Stimulated activated effector memory CD8-positive, alpha-beta T cell treated with anti-CD3 and anti-CD28 coated beads, Interleukin-12 subunit alpha, Interleukin-12 subunit beta, amount 100 ng/mL, for 72 hours (primary cell): ENCODE data around the gene ROR2.

ENCODE experiments used
- ATAC-seq: fragments of 150-1000 bp; cut with Tn5 transposase; 2 replicates; pipeline ENCODE4 v1.10.0; 2021
- DNase-seq, 2 donors: peaks; one replicate each; pipeline ENCODE4 v3.0.0; 2021 to 2022; ENCODE audit warnings: low spot score in 2 of 2
- H3K27ac Mint-ChIP-seq: one replicate; pipeline ENCODE4 v1.8.0; 2022; ENCODE audit warnings: mild to moderate bottlenecking, mixed read lengths
- H3K36me3 Mint-ChIP-seq: one replicate; pipeline ENCODE4 v1.8.0; 2022; ENCODE audit warnings: mild to moderate bottlenecking, mixed read lengths
- H3K4me1 Mint-ChIP-seq: one replicate; pipeline ENCODE4 v1.8.0; 2022; ENCODE audit warnings: mixed read lengths
- H3K4me3 Mint-ChIP-seq: one replicate; pipeline ENCODE4 v1.8.0; 2022; ENCODE audit warnings: mild to moderate bottlenecking, mixed read lengths
- H3K9me3 Mint-ChIP-seq: one replicate; pipeline ENCODE4 v1.8.0; 2022; ENCODE audit warnings: mixed read lengths

ROR2 gene

DNA sequence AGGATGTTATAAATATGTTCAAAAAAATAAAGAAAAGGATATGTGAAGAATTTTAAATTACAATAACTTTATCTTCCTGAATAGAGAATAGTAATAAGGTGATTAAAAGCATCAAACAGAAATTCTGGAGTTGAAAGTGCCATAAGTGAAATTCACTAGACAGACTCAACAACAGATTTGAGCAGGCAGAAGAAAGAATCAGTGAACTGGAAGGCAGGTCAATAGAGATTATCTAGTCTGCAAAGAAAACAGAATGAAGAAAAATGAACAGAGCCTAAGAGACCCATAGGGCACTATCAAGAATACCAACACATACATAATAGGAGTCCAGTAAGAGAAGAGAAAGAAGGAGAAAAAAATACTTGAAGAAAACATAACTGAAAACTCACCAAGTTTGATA lies 162.1 kb downstream of the ROR2 start:
- peaks cover 13% of the 10 kb centered on the region for H3K4me1 Mint-ChIP-seq
- DNase-seq (no peak), ATAC-seq (no peak)
- no peak overlapping the region for H3K27ac Mint-ChIP-seq
- no peaks in the 10 kb centered on the region for H3K36me3 Mint-ChIP-seq
- H3K9me3 Mint-ChIP-seq, result peaks cover 5% of the 10 kb centered on the region
- no peak overlapping the region for H3K4me3 Mint-ChIP-seq

DNA sequence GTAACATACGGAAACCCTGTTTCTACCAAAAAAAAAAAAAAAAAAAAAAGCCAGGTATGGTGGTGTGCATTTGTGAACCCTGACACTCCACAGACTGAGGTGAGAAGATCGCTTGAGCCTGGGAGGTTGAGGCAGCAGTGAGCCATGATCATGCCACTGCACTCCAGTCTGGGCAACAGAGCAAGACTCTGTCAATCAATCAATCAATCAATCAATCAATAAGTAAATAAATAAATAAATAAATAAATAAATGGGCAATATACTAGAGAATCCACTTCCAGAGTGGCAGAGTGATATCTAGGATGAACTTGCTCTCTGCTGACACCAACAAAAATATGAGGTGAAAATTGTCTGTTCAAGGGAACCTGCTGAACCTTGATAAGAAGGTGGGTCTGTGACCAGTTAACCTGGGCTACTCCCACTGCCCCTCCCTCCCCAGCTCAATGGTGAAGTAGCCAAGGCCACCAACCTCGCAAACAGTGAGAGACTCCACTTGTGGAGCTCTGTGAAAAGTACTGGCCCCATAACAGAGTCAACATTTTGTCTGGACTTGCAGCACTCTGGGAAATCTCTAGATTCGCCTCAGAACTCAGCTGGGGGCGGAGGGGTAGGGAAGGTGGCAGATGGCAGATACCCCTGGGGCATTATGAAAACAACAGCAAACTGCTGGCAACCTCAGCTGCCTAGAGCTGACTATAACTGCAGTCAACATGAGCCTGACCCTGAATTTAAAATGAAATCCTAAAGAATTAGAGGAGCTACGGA lies 163.7 kb downstream of the ROR2 start:
- DNase-seq (no peak), ATAC-seq (no peak)
- H3K4me3 Mint-ChIP-seq, result no peak overlapping the region
- peaks cover 18% of the 10 kb centered on the region for H3K4me1 Mint-ChIP-seq
- H3K36me3 Mint-ChIP-seq, result no peaks in the 10 kb centered on the region
- H3K9me3 Mint-ChIP-seq, result peaks cover 5% of the 10 kb centered on the region
- no peak overlapping the region for H3K27ac Mint-ChIP-seq

DNA sequence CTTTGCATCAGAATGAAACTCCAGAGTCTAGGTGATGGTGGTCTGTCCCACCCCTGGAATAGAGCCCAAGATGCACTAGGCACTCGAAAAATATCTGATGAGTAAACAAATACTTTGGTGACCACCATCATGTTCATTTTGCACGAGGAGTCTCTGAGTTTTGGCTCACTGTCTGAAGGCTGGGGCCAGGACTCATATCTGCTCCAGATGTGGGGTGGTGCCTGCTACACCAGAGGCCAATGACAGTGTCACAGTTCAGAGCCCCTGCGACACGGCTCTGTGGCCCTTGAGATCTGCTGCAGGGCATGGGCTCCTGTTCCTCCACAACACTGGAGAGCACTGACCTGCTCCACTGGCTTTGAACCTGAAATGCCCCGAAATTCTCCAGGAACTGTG lies 164.6 kb downstream of the ROR2 start:
- ATAC-seq (no peak), DNase-seq (no peak)
- Mint-ChIP-seq H3K36me3 (no peaks in the 10 kb centered on the region), H3K27ac (no peak overlapping the region), H3K4me1 (peaks cover 18% of the 10 kb centered on the region), H3K9me3 (peaks cover 5% of the 10 kb centered on the region), H3K4me3 (no peak overlapping the region)

GRCh38 chr9:91784673-91785446 lies 165.2 kb downstream of the ROR2 start:
- Mint-ChIP-seq H3K9me3 (peaks cover 5% of the 10 kb centered on the region), H3K4me1 (peaks cover 18% of the 10 kb centered on the region), H3K27ac (no peak overlapping the region), H3K4me3 (no peak overlapping the region), H3K36me3 (no peaks in the 10 kb centered on the region)
- DNase-seq (no peak), ATAC-seq (no peak)

- no peak overlapping the region for H3K27ac Mint-ChIP-seq
- H3K4me1 Mint-ChIP-seq, result peaks cover 18% of the 10 kb centered on the region
- no peak for ATAC-seq
These were observed 166.0 kb downstream of the ROR2 start for GRCh38 chr9:91783876-91784672.

DNA sequence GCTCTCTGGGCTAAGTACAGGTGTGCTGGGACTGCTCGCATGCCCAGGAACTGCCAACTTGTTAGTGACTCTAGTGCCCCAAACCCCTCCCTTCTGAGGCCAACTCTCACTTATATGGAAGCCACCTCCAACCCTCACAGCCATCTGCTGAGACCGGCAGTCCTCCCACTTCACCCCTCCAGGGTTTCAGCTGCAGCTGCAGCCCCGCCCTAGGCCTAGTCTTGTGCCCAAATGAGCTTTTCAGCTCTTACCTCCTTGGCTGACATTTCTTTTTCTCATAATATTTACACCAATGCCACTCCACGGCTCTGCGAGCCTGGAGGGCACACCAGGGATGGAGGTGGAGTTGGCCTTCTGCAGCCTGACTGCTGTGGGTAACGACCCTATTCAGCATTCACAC lies 166.6 kb downstream of the ROR2 start:
- peaks cover 5% of the 10 kb centered on the region for H3K9me3 Mint-ChIP-seq

More at GRCh38 chr9:91783876-91784672, 166.0 kb downstream of the ROR2 start:
- Mint-ChIP-seq H3K9me3 (peaks cover 5% of the 10 kb centered on the region), H3K36me3 (no peaks in the 10 kb centered on the region), H3K4me3 (no peak overlapping the region)
- DNase-seq, result no peak

DNA sequence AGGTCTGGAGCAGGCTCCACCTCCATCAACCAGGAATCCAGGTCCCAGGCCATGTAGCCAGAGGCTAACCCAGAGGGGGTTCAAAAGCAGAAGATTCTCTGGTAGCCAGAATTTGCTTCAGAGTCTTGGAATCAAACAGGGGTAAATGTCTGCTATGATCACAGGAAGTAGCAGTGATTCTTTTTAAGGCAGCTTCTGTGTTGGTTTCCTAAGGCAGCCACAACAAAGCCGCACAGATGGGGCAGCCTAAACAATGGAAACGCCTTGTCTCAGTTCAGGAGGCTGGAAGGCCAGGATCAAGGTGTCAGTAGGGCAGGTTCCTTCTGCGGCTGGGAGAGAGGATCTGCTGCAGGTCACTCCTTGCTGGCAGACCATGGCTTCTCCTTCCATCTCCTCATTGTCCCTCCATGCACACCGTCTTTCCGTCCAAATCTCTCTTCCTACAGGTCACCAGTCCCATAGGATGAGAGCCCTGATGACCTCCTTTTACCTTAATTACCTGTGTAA lies 167.3 kb downstream of the ROR2 start:
- Mint-ChIP-seq H3K4me3 (no peak overlapping the region), H3K9me3 (no peaks in the 10 kb centered on the region), H3K4me1 (peaks cover 18% of the 10 kb centered on the region), H3K27ac (no peak overlapping the region), H3K36me3 (no peaks in the 10 kb centered on the region)
- DNase-seq (no peak), ATAC-seq (no peak)

More for the DNA sequence above, 166.6 kb downstream of the ROR2 start:
- ATAC-seq (no peak), DNase-seq (no peak)
- Mint-ChIP-seq H3K36me3 (no peaks in the 10 kb centered on the region), H3K4me1 (peaks cover 18% of the 10 kb centered on the region), H3K27ac (no peak overlapping the region), H3K4me3 (no peak overlapping the region)

- no peaks in the 10 kb centered on the region for H3K36me3 Mint-ChIP-seq
- no peak overlapping the region for H3K27ac Mint-ChIP-seq
- ATAC-seq, result no peak
- peaks cover 22% of the 10 kb centered on the region for H3K4me1 Mint-ChIP-seq
- H3K9me3 Mint-ChIP-seq, result no peaks in the 10 kb centered on the region
- no peak for DNase-seq
- no peak overlapping the region for H3K4me3 Mint-ChIP-seq
These were observed 168.1 kb downstream of the ROR2 start for GRCh38 chr9:91781906-91782305.

GRCh38 chr9:91781116-91781515 lies 168.9 kb downstream of the ROR2 start:
- no peak for DNase-seq
- peaks cover 30% of the 10 kb centered on the region for H3K4me1 Mint-ChIP-seq
- no peak overlapping the region for H3K27ac Mint-ChIP-seq
- no peaks in the 10 kb centered on the region for H3K9me3 Mint-ChIP-seq
- no peak for ATAC-seq
- H3K4me3 Mint-ChIP-seq, result no peak overlapping the region
- H3K36me3 Mint-ChIP-seq, result no peaks in the 10 kb centered on the region

- Mint-ChIP-seq H3K9me3 (no peaks in the 10 kb centered on the region), H3K27ac (no peak overlapping the region), H3K4me3 (no peak overlapping the region), H3K36me3 (no peaks in the 10 kb centered on the region), H3K4me1 (peaks cover 25% of the 10 kb centered on the region)
- DNase-seq (no peak), ATAC-seq (no peak)
These were observed 172.0 kb downstream of the ROR2 start for GRCh38 chr9:91778031-91778430.

DNA sequence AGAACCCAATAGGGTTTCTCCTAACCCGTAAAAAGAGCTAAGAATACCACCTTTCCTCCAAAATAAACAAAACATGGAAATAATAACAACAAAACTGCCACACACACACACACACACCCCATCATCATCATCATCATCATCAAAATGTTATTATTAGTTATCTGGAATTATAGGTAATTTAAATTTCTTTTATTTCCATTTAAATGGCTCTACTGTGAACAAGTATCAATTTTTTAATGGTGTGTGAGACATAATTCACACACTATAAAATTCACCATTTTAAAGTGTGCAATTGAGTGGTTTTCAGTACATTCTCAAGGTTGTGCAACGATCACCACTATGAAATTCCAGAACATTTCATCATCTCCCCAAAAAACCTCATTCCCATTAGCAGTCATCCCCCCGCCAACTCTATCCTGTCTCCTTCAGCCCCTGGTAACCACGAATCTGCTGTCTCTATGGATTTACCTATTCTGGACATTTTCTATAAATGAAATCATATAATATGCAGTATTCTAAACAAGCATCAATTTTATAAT lies 172.7 kb downstream of the ROR2 start:
- no peaks in the 10 kb centered on the region for H3K36me3 Mint-ChIP-seq
- H3K4me1 Mint-ChIP-seq, result peaks cover 20% of the 10 kb centered on the region
- DNase-seq (no peak), ATAC-seq (no peak)
- H3K9me3 Mint-ChIP-seq, result no peaks in the 10 kb centered on the region
- no peak overlapping the region for H3K4me3 Mint-ChIP-seq
- no peak overlapping the region for H3K27ac Mint-ChIP-seq

DNA sequence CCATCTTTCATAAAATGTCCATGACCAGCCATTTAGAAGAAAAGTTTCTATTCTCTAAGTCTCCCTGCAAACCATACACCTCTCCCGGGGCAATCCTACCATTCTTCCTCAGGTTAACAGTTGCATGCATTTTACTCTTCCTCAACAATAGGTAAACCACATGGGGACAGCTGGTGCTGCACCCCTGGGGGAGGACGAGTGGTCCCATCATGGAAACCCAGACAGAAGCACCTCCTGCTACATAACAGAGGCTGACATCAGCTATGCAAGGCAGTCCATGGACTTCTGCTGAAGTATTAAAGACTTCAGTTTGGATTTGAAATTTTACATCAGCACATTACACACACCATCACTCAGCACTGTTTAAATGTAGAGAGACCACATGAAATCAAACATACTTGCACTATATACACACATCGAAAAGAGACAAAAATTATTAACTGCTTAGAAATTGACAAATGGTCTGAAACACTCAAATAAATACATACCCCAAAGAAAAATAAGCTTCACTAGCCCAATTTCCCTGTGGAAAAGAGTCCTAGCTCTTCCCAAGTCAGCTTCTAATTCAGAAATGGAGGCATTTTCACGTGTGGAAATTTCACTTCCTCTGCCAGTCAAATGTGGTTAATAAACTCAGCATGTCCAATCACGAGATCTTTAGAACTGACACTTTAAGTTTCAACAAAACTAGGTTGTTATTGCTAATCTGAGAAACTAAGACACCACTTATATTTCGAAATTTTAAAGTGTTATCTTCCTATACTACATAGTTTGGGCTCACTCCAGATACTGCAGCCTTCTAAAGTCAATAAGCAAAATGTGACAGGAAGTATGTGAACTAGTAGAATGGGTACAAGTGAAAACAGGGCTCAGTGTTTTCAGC lies 173.4 kb downstream of the ROR2 start:
- H3K27ac Mint-ChIP-seq, result no peak overlapping the region
- DNase-seq (no peak), ATAC-seq (no peak)
- H3K4me3 Mint-ChIP-seq, result no peak overlapping the region
- H3K9me3 Mint-ChIP-seq, result no peaks in the 10 kb centered on the region
- H3K36me3 Mint-ChIP-seq, result no peaks in the 10 kb centered on the region
- peaks cover 20% of the 10 kb centered on the region for H3K4me1 Mint-ChIP-seq

DNA sequence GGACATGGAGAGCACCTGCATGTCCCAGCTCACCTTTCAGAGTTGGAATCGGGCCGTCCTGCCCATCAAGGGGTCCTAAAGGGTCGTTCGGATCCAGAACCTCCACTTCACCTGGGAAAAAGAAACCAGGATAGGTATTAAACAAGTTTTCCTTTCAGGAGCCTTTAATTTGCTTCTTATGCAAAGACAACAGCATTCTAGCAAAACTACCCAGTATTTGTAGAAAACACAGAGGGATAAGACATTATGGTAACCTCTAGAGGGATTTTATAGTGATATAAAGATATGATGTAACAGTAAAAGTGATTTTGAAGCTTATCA lies 174.4 kb downstream of the ROR2 start:
- H3K4me3 Mint-ChIP-seq, result no peak overlapping the region
- ATAC-seq (no peak), DNase-seq (no peak)
- no peaks in the 10 kb centered on the region for H3K9me3 Mint-ChIP-seq
- no peaks in the 10 kb centered on the region for H3K36me3 Mint-ChIP-seq
- H3K27ac Mint-ChIP-seq, result no peak overlapping the region
- H3K4me1 Mint-ChIP-seq, result peaks cover 20% of the 10 kb centered on the region

DNA sequence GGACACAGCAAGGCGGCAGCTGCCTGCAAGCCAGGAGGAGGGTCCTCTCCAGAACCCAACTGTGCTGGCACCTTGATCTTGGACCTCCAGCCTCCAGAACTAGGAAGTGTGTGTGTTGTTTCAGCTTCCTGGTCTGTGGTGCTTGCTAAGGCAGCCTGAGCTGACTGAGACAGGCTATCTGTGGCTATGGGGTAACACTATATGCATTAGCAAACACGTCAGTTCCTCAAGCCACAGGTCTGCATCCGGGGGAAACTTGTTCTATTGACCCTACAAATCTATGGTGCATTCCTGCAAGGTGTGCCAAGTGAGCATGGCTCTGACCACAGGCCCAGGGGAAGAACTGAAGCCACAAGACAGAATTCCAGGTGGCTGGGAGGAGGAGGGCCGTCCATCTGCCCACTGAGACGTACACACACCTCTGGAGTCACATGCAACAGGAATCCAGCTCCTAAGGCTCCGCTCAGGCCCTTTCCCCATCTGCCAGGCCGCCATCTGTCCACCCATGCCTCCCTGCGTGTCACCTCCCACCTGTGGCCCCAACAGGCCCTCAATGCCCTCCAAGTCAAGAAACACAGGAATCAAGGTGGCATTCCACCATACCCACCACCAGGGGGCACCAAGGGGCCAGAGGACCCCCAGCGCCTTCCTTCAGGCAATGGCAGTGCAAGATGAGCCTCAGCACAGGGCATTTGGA lies 174.9 kb downstream of the ROR2 start:
- Mint-ChIP-seq H3K4me1 (peaks cover 20% of the 10 kb centered on the region), H3K9me3 (no peaks in the 10 kb centered on the region), H3K4me3 (no peak overlapping the region), H3K27ac (no peak overlapping the region), H3K36me3 (no peaks in the 10 kb centered on the region)
- ATAC-seq (peak; percentile 82), DNase-seq (peak; percentile 66 to 85)
